ENCODE data around the gene RNF19B.

The RNF19B gene

GRCh38 chr1:32893198-32894018 is 71.2 kb downstream of the RNF19B start:
- DNase-seq (ENCODE audit: low spot score), result no peak
- peak overlapping the region; percentile 76 for H3K4me3 ChIP-seq
- no peak for TF ChIP-seq CTCF (IDR thresholded peaks at IDR 0.05)
- no peak overlapping the region for H3K27ac ChIP-seq

GRCh38 chr1:32892368-32893197 is 72.0 kb downstream of the RNF19B start:
- no peak for TF ChIP-seq CTCF (IDR thresholded peaks at IDR 0.05)
- Histone ChIP-seq H3K27ac (no peak overlapping the region), H3K4me3 (peak overlapping the region; percentile 76)
- no peak for DNase-seq (ENCODE audit: low spot score)

- no peak for DNase-seq (ENCODE audit: low spot score)
- H3K27ac ChIP-seq, result no peak overlapping the region
These were observed 73.0 kb downstream of the RNF19B start for GRCh38 chr1:32891630-32892029.

GRCh38 chr1:32891241-32891570 is 73.4 kb downstream of the RNF19B start:
- no peak for TF ChIP-seq CTCF (IDR thresholded peaks at IDR 0.05)
- Histone ChIP-seq H3K27ac (no peak overlapping the region), H3K4me3 (no peak overlapping the region)
- DNase-seq (ENCODE audit: low spot score), result no peak

More at GRCh38 chr1:32891630-32892029, 73.0 kb downstream of the RNF19B start:
- no peak overlapping the region for H3K4me3 ChIP-seq
- no peak for TF ChIP-seq CTCF (IDR thresholded peaks at IDR 0.05)

GRCh38 chr1:32890516-32891240 is 73.9 kb downstream of the RNF19B start:
- Histone ChIP-seq H3K27ac (no peak overlapping the region), H3K4me3 (no peak overlapping the region)
- no peak for DNase-seq (ENCODE audit: low spot score)
- TF ChIP-seq CTCF (IDR thresholded peaks at IDR 0.05), result no peak

- TF ChIP-seq CTCF (IDR thresholded peaks at IDR 0.05), result no peak
- no peak overlapping the region for H3K4me3 ChIP-seq
- DNase-seq (ENCODE audit: low spot score), result no peak
- no peak overlapping the region for H3K27ac ChIP-seq
These were observed 74.8 kb downstream of the RNF19B start for GRCh38 chr1:32889731-32890278.

Data from coronary artery (tissue), 2 donors.